ENCODE measurements around the gene BMPER. TPM values are rescaled to one million over a fixed set of nuclear protein-coding genes. Genes with fewer than 3 reads are reported as not detected.

The BMPER gene
- total RNA-seq, 1 donor from 2014 or later, result 10.2 TPM

DNA sequence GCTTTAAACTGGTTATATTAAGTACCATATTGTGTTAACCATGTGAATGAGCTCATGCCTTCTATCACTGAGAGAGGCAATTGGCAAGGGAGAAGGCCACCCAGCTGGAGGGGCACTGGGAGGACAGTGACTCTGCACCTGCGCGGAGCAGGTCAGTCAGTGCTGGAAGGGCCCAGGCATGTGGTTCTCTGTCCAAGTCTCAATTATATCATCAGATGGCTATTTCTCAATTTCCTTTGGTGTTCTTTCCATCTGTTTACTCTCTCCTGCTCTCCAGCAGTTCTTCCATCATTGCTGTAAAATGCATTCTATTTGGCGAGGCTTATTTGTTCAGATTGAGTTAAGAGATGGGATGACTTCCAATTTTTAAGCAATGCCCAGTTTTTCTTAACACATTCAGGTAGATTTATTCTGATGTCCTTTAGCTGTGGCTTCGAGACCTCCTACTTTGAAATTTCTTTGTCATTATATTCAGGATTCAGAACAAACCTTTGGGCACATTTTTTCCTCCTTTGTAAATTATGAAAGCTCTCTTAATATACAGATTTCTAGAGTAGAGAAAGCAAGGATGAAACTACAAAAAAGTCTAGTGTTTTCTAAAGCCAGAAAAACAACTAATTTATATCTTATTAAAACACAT lies 159.3 kb downstream of the BMPER start:
- peaks cover 18% of the 10 kb centered on the region for H3K4me1 Mint-ChIP-seq (ENCODE audit: unreplicated experiment)
- no peak overlapping the region for H3K27ac Mint-ChIP-seq
- H3K4me3 Mint-ChIP-seq, result no peak overlapping the region
- TF ChIP-seq, protein P1, sequence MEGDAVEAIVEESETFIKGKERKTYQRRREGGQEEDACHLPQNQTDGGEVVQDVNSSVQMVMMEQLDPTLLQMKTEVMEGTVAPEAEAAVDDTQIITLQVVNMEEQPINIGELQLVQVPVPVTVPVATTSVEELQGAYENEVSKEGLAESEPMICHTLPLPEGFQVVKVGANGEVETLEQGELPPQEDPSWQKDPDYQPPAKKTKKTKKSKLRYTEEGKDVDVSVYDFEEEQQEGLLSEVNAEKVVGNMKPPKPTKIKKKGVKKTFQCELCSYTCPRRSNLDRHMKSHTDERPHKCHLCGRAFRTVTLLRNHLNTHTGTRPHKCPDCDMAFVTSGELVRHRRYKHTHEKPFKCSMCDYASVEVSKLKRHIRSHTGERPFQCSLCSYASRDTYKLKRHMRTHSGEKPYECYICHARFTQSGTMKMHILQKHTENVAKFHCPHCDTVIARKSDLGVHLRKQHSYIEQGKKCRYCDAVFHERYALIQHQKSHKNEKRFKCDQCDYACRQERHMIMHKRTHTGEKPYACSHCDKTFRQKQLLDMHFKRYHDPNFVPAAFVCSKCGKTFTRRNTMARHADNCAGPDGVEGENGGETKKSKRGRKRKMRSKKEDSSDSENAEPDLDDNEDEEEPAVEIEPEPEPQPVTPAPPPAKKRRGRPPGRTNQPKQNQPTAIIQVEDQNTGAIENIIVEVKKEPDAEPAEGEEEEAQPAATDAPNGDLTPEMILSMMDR (conservative IDR thresholded peaks at IDR 0.05), result no peak
- DNase-seq (ENCODE audit: extremely low spot score, unreplicated experiment), result no peak
- no peaks in the 10 kb centered on the region for H3K36me3 Mint-ChIP-seq
- H3K9me3 Mint-ChIP-seq, result no peaks in the 10 kb centered on the region
- no peaks in the 10 kb centered on the region for H3K27me3 Mint-ChIP-seq

DNA sequence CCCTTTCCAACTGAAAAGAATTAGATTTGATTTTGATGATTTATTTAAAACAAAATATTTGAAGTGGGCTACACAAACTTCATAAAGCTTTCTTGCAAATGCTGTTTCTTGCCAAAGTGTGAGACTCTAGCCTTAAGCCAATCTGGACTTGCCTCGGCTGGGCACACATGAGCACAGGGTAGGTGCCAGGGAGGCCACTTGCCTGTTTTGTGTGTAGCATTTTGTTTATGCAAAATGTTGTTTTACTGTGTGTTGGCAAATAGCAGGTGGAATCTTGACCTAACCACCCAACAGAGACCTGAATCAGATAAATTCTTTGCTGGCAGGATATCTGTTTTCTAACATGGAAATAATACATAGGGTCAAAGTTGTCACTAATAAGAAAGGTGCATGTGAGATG lies 161.1 kb downstream of the BMPER start:
- Mint-ChIP-seq H3K4me1 (ENCODE audit: unreplicated experiment) (peaks cover 23% of the 10 kb centered on the region), H3K27me3 (no peaks in the 10 kb centered on the region), H3K9me3 (no peaks in the 10 kb centered on the region), H3K36me3 (no peaks in the 10 kb centered on the region), H3K4me3 (no peak overlapping the region), H3K27ac (peak overlapping the region; percentile 19)
- DNase-seq (ENCODE audit: extremely low spot score, unreplicated experiment), result no peak
- TF ChIP-seq, protein P1 (conservative IDR thresholded peaks at IDR 0.05), result no peak

DNA sequence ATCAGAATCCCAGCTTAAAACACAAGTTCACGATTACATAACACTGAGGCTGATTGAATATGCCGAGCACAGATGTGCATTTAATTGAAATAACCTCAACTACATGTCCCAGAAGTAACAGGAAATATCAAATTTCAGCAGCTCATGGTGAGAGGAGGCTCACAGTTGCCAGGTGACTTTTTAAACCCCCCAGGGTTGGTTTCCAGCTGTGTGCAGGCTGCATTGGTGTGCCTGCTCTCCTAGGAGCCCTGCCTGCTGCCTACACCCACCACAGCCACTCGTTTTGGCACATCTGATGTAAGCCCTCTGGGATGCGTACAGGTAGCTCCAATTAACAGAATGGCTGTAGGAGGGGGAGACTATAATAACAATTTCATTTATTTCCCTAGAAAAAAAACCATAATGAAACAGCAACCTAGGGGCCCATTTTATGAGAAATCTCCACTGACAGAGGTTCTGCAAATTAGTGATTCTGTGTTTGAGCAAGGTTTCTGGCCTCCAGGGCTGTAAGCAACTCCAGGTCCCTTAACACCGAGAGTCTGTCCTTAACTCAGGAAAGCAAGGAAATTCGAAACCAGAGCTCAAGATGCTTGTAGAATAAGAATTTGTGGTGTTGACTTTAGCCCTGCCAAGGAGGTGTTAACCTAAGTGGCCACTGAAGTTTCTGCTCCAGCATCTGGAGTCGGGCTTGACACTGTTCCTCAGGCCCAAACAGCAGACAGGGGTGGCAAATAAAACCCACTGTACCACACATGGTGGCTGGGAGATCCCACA lies 161.9 kb downstream of the BMPER start:
- Mint-ChIP-seq H3K9me3 (no peaks in the 10 kb centered on the region), H3K4me1 (ENCODE audit: unreplicated experiment) (peaks cover 23% of the 10 kb centered on the region), H3K27me3 (no peaks in the 10 kb centered on the region), H3K27ac (peak overlapping the region; percentile 19), H3K4me3 (no peak overlapping the region), H3K36me3 (no peaks in the 10 kb centered on the region)
- TF ChIP-seq, protein P1 (conservative IDR thresholded peaks at IDR 0.05), result no peak
- DNase-seq (ENCODE audit: extremely low spot score, unreplicated experiment), result no peak

DNA sequence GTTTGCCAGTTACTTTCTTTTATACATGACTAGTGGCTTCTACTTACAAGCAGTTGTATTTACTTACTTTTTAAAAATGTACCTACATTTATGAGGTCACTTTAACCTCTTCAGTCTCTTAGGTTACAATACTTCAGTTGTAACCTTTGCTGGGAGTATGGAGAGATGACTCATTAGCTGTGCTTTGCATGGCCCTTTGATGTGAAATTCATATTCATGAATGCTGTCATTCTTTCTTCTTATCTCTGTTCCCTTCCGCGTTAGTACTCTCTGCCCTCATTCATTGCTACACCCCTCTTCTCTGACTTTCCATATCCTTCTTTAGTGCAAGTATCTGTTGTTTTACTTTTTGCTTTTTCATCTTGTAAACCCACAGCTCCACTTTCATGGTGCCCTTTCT lies 164.3 kb downstream of the BMPER start:
- DNase-seq (ENCODE audit: extremely low spot score, unreplicated experiment), result no peak
- Mint-ChIP-seq H3K9me3 (no peaks in the 10 kb centered on the region), H3K4me1 (ENCODE audit: unreplicated experiment) (peaks cover 23% of the 10 kb centered on the region), H3K4me3 (no peak overlapping the region), H3K36me3 (no peaks in the 10 kb centered on the region), H3K27me3 (no peaks in the 10 kb centered on the region), H3K27ac (no peak overlapping the region)
- TF ChIP-seq, protein P1 (conservative IDR thresholded peaks at IDR 0.05), result no peak

DNA sequence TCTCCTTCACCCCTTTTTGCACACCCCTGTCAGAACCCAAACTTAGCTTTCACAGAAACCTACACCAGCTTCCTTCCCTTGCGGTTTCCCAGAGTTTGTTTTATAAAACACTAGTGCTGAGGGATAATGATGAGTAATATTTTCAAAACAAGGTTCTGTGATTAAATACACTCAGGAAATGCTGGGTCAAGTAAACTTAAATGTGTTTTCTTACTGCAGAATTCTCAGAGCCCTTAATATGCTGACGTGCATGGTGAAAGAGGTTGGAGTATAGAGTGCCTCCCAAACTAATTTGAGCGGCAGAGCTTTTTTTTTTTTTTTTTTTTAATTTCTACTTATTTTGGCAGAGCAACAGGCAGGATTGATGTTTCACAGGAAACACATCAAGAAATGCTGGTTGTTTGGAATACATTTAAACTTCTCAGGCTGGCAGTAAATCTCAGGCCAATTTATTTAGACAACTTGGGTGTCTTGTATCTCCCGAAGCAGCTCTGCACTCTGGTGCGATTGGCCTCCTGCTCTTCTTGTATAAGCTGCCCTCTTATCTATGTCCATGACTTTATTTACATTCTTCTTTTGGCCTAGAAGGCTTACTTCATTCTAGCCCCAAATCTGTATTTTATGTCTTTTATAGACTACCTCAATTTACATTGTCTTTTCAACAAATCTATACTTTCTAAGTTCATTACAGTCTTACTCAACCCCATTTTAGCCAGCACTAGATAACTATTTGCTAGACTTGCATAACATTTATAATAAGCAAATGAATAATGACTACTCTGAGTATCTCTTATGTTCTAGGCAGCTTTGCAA lies 165.4 kb downstream of the BMPER start:
- Mint-ChIP-seq H3K36me3 (no peaks in the 10 kb centered on the region), H3K27me3 (no peaks in the 10 kb centered on the region), H3K27ac (no peak overlapping the region), H3K9me3 (no peaks in the 10 kb centered on the region), H3K4me1 (ENCODE audit: unreplicated experiment) (peaks cover 23% of the 10 kb centered on the region), H3K4me3 (no peak overlapping the region)
- TF ChIP-seq, protein P1 (conservative IDR thresholded peaks at IDR 0.05), result no peak
- no peak for DNase-seq (ENCODE audit: extremely low spot score, unreplicated experiment)
